DOHH2 (cell line): ENCODE measurements around the gene SMC1A.

ENCODE experiments used
- H3F3A ChIP-seq: fragments of 200-600 bp; sonication (generic), shearing (Covaris generic); 2 replicates; pipeline ENCODE4 v1.6.0; 2016; ENCODE audit warnings: antibody characterized with exemption, mild to moderate bottlenecking; ENCODE audit not compliant: control insufficient read depth, insufficient read depth
- H3K27ac ChIP-seq: fragments of 200-600 bp; sonication (generic); 2 replicates; pipeline ENCODE4 v1.5.1; 2014; ENCODE audit warnings: low read depth, mild to moderate bottlenecking, low read length, moderate library complexity
- H3K27me3 ChIP-seq: fragments of 200-600 bp; sonication (generic); 2 replicates; pipeline ENCODE4 v1.6.1; 2014; ENCODE audit warnings: mild to moderate bottlenecking, low read length, mixed read lengths; ENCODE audit not compliant: control insufficient read depth
- H3K36me3 ChIP-seq: fragments of 200-600 bp; sonication (generic); 2 replicates; pipeline ENCODE4 v1.6.1; 2014; ENCODE audit warnings: mild to moderate bottlenecking, low read length, moderate library complexity, mixed read lengths; ENCODE audit not compliant: control insufficient read depth
- H3K4me1 ChIP-seq: fragments of 200-600 bp; sonication (generic); 2 replicates; pipeline ENCODE4 v1.6.1; 2014; ENCODE audit warnings: mild to moderate bottlenecking, low read length, mixed read lengths; ENCODE audit not compliant: control insufficient read depth
- H3K4me2 ChIP-seq: fragments of 200-600 bp; sonication (generic); 2 replicates; pipeline ENCODE4 v1.6.0; 2014; ENCODE audit warnings: mild to moderate bottlenecking, low read length, moderate library complexity
- H3K4me3 ChIP-seq: fragments of 200-600 bp; sonication (generic); 2 replicates; pipeline ENCODE4 v1.5.1; 2014; ENCODE audit warnings: mild to moderate bottlenecking, low read length, mixed read lengths
- H3K79me2 ChIP-seq: fragments of 200-600 bp; sonication (generic); 2 replicates; pipeline ENCODE4 v1.6.1; 2014; ENCODE audit warnings: mild to moderate bottlenecking, low read length, mixed read lengths; ENCODE audit not compliant: control insufficient read depth
- H3K9me2 ChIP-seq: fragments of 200-600 bp; sonication (generic); replicated peaks from 2 replicates; pipeline ENCODE4 v1.6.1; 2014; ENCODE audit warnings: mild to moderate bottlenecking, low read length, mixed read lengths; ENCODE audit not compliant: control insufficient read depth
- H3K9me3 ChIP-seq: fragments of 200-600 bp; sonication (generic); 2 replicates; pipeline ENCODE4 v1.6.1; 2014; ENCODE audit warnings: antibody characterized with exemption, low read length, mixed read lengths; ENCODE audit not compliant: control insufficient read depth, insufficient read depth
- H4K20me1 ChIP-seq: fragments of 200-600 bp; sonication (generic); 2 replicates; pipeline ENCODE4 v1.6.0; 2014; ENCODE audit warnings: low read depth, mild to moderate bottlenecking, antibody characterized with exemption, low read length, moderate library complexity; ENCODE audit not compliant: control insufficient read depth, insufficient read depth
- EZH2phosphoT487 ChIP-seq: fragments of 200-600 bp; sonication (generic); IDR thresholded peaks from 2 replicates; pipeline ENCODE4 v1.6.1; 2017; ENCODE audit warnings: borderline replicate concordance, mild to moderate bottlenecking, antibody characterized with exemption, low read length, moderate library complexity, mixed read lengths
- TF ChIP-seq, protein P1 (sequence below): fragments of 200-600 bp; sonication (generic); IDR thresholded peaks from one replicate; pipeline ENCODE4 v1.5.1; 2014; ENCODE audit warnings: antibody characterized with exemption, mild to moderate bottlenecking, low read depth, low read length; ENCODE audit not compliant: poor library complexity, severe bottlenecking

SMC1A gene

DNA sequence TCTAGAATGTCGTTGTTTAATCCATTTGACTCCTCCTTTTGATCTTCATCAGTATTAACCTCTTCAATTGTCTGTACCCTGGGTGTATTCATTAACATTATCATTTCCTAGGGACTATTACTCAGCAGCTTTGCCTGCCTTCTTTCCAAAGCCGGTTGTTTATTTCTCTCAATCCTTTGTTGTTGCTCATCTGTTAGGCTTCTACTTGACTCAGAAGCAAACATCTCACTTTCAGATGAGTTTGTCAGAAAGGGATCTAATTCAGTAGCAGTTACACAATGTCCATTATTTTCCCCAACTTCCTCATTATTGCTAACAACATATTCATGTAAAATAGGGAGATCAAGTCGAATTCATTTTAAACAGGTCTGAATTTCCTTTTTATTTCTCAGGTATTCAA, 33.8 kb upstream of the SMC1A start:
- Histone ChIP-seq H3K9me2 (no peaks in the 10 kb centered on the region), H3K4me2 (no peak overlapping the region), H3K4me1 (no peaks in the 10 kb centered on the region), H3K79me2 (no peaks in the 10 kb centered on the region), H3K36me3 (no peaks in the 10 kb centered on the region), H3K9me3 (no peaks in the 10 kb centered on the region), H3K4me3 (no peak overlapping the region), H3K27me3 (no peaks in the 10 kb centered on the region), H3F3A (no peaks in the 10 kb centered on the region), H4K20me1 (no peaks in the 10 kb centered on the region), H3K27ac (no peak overlapping the region)
- TF ChIP-seq, protein P1, sequence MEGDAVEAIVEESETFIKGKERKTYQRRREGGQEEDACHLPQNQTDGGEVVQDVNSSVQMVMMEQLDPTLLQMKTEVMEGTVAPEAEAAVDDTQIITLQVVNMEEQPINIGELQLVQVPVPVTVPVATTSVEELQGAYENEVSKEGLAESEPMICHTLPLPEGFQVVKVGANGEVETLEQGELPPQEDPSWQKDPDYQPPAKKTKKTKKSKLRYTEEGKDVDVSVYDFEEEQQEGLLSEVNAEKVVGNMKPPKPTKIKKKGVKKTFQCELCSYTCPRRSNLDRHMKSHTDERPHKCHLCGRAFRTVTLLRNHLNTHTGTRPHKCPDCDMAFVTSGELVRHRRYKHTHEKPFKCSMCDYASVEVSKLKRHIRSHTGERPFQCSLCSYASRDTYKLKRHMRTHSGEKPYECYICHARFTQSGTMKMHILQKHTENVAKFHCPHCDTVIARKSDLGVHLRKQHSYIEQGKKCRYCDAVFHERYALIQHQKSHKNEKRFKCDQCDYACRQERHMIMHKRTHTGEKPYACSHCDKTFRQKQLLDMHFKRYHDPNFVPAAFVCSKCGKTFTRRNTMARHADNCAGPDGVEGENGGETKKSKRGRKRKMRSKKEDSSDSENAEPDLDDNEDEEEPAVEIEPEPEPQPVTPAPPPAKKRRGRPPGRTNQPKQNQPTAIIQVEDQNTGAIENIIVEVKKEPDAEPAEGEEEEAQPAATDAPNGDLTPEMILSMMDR: no peak
- no peak for TF ChIP-seq EZH2phosphoT487

DNA sequence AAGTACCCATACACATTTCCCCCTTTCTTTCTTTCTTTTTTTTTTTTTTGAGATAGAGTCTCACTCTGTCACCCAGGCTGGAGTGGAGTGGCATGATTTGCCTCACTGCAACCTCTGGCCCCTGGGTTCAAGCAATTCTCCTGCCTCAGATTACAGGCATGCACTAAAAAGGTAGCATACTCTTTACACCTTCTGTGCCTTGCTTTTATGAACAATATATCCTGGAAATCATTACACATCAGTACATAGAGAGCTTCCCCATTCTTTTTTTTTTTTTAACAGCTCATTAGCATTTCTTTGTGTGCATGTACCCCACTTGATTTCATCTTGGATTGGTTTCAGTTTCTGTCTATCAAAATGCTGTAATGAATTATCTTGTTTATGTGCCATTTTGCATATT, 30.4 kb upstream of the SMC1A start:
- Histone ChIP-seq H3K36me3 (no peaks in the 10 kb centered on the region), H3K4me3 (no peak overlapping the region), H3K4me2 (no peak overlapping the region), H3K79me2 (no peaks in the 10 kb centered on the region), H3K9me3 (no peaks in the 10 kb centered on the region), H3K4me1 (no peaks in the 10 kb centered on the region), H3F3A (no peaks in the 10 kb centered on the region), H4K20me1 (no peaks in the 10 kb centered on the region), H3K27me3 (no peaks in the 10 kb centered on the region), H3K9me2 (no peaks in the 10 kb centered on the region), H3K27ac (no peak overlapping the region)
- no peak for TF ChIP-seq EZH2phosphoT487
- TF ChIP-seq, protein P1: no peak

DNA sequence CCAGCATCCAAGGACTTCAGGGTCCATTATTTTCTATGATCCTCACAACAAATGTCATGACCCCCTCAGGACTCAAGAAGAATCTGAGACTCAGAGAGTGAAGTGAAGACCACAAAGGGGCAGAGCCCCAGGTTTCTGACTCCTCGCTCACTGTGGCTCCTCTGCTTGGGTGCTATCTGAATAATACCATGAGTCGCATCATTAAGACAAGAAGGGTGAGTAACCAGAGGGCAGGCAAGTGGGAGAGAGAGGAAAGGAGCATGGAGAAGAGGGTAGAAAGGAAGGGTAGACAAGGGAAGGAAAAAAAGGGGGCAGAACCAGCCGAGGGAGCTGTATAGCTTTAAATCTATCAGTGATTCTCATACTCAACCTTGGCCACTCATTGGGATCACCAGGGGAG, 27.2 kb upstream of the SMC1A start:
- Histone ChIP-seq H3K4me3 (no peak overlapping the region), H3F3A (no peaks in the 10 kb centered on the region), H3K4me2 (no peak overlapping the region), H4K20me1 (no peaks in the 10 kb centered on the region), H3K36me3 (no peaks in the 10 kb centered on the region), H3K9me3 (no peaks in the 10 kb centered on the region), H3K27me3 (no peaks in the 10 kb centered on the region), H3K9me2 (no peaks in the 10 kb centered on the region), H3K27ac (no peak overlapping the region), H3K4me1 (no peaks in the 10 kb centered on the region), H3K79me2 (no peaks in the 10 kb centered on the region)
- TF ChIP-seq EZH2phosphoT487: no peak
- TF ChIP-seq, protein P1: no peak

DNA sequence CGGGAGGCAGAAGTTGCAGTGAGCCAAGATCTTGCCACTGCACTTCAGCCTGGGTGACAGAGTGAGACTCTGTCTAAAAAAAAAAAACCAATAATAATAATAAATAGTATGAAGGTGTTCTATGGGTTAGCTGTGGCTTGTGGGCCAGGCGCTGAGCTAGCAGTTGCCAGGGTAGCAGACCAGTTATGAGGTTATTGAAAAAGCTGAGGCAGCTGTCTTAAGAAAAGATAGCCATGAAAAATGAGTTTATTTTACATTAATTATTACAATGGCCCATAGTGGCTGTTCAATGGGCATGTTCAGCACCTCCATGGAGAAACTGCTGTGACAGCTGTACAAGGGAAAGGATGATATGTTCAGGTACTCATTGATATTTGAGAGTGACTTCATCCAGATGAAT, 25.0 kb upstream of the SMC1A start:
- Histone ChIP-seq H3K4me3 (no peak overlapping the region), H3K36me3 (no peaks in the 10 kb centered on the region), H3K27ac (no peak overlapping the region), H3K4me2 (no peak overlapping the region), H3K79me2 (no peaks in the 10 kb centered on the region), H3K9me2 (no peaks in the 10 kb centered on the region), H4K20me1 (no peaks in the 10 kb centered on the region), H3K9me3 (no peaks in the 10 kb centered on the region), H3K27me3 (no peaks in the 10 kb centered on the region), H3F3A (no peaks in the 10 kb centered on the region), H3K4me1 (no peaks in the 10 kb centered on the region)
- no peak for TF ChIP-seq EZH2phosphoT487
- TF ChIP-seq, protein P1: no peak
